ENCODE results near the gene CAD.

- TF ChIP-seq POLR2A (IDR thresholded peaks at IDR 0.05; ENCODE audit: low read length) (no peak), GATA1 (IDR thresholded peaks at IDR 0.05; ENCODE audit: low read depth, low read length) (no peak)
Measured at GRCh38 chr2:27211241-27211942, 5.8 kb upstream of the CAD start.

Data from erythroblast (primary cell).